K562 (cell line): ENCODE data around the gene B9D2. TPM values are rescaled to one million over a fixed set of nuclear protein-coding genes. Genes with fewer than 3 reads are reported as not detected.

Source experiments
- ATF1 ChIP-seq, 2 experiments: fragments of 450-650 bp in 1 of 2; IDR thresholded peaks; 2 replicates each; pipeline ENCODE4 v1.6.1; 2016; ENCODE audit warnings: missing compliant biosample characterization in 1 of 2, missing genetic modification characterization in 1 of 2
- CHCHD3 ChIP-seq: fragments of 250-450 bp; sonication (Bioruptor Pico); IDR thresholded peaks from 2 replicates; pipeline ENCODE4 v2.1.2; 2022; ENCODE audit warnings: mild to moderate bottlenecking
- GATAD2A ChIP-seq: fragments of 450-650 bp; IDR thresholded peaks from 2 replicates; pipeline ENCODE4 v1.6.1; 2017
- KDM5B ChIP-seq: fragments of 200-600 bp; sonication (generic); IDR thresholded peaks from 2 replicates; pipeline ENCODE4 v1.6.1; 2012; ENCODE audit warnings: low read depth, mild to moderate bottlenecking, moderate library complexity, low read length, control low read depth, inconsistent platforms; ENCODE audit not compliant: insufficient replicate concordance
- MEIS2 ChIP-seq: fragments of 450-650 bp; IDR thresholded peaks from 2 replicates; pipeline ENCODE4 v1.6.1; 2014; ENCODE audit warnings: mild to moderate bottlenecking; ENCODE audit not compliant: partially characterized antibody
- PATZ1 ChIP-seq: fragments of 250-450 bp; sonication (Bioruptor Pico); IDR thresholded peaks from 2 replicates; pipeline ENCODE4 v1.5.0; 2020; ENCODE audit warnings: mild to moderate bottlenecking, borderline replicate concordance
- PBX2 ChIP-seq, 2 experiments: IDR thresholded peaks in 1 of 2; conservative IDR thresholded peaks in 1 of 2; 2 replicates each; pipeline ENCODE4 v1.6.1; 2016; ENCODE audit warnings: low read depth in 2 of 2, mild to moderate bottlenecking in 1 of 2, missing compliant biosample characterization in 1 of 2, missing genetic modification characterization in 1 of 2, moderate library complexity in 1 of 2
- PKNOX1 ChIP-seq: fragments of 450-650 bp; IDR thresholded peaks from 2 replicates; pipeline ENCODE4 v1.6.1; 2016
- RBM25 ChIP-seq: fragments of 200-400 bp; formaldehyde crosslinking; IDR thresholded peaks from 2 replicates; pipeline ENCODE4 v1.6.1; 2018; ENCODE audit warnings: low read length, low read depth, moderate library complexity; ENCODE audit not compliant: severe bottlenecking
- RUNX1 ChIP-seq: sonication (generic); IDR thresholded peaks from 2 replicates; pipeline ENCODE4 v1.6.1; 2016; ENCODE audit warnings: antibody characterized with exemption, low read depth
- TAF1 ChIP-seq: IDR thresholded peaks from 2 replicates; pipeline ENCODE4 v1.6.1; 2011; ENCODE audit warnings: mild to moderate bottlenecking, low read length, moderate library complexity; ENCODE audit not compliant: insufficient read depth, control insufficient read depth, severe bottlenecking; ENCODE audit errors: extremely low read depth
- ZNF124 ChIP-seq: sonication (generic); formaldehyde crosslinking; IDR thresholded peaks from 2 replicates; pipeline ENCODE4 v1.8.1; 2022; ENCODE audit warnings: missing genetic modification reagents
- ZNF41 ChIP-seq: fragments of 250-450 bp; sonication (Bioruptor Pico); conservative IDR thresholded peaks from 2 replicates; pipeline ENCODE4 v1.4.0; 2020; ENCODE audit warnings: mild to moderate bottlenecking
- polyA plus RNA-seq, 8 experiments: library from polyadenylated mRNA; depleted of rRNA in 4 of 8; stranded (reverse) in 5 of 8; unstranded in 3 of 8; fragments of >200 nt; fragmentation: Nextera tagmentation in 2 of 8; fragmentation: Illumina TruSeq in 1 of 8; extraction: Ambion mirVana in 2 of 8; extraction: Trizol in 1 of 8; gene quantifications; 2 replicates each; pipeline versions ENCODE4 v1.2.1 to v1.2.3, GENCODE V29; 2011 to 2014; ENCODE audit warnings: inconsistent platforms in 1 of 8, missing spikeins in 1 of 8
- total RNA-seq, 7 experiments: library from RNA; depleted of rRNA in 6 of 7; stranded (reverse); fragments of >200 nt in 6 of 7; fragmentation: Illumina TruSeq in 2 of 7; extraction: Trizol in 2 of 7; gene quantifications; 2 replicates each; pipeline versions ENCODE4 v1.2.1 to v1.2.3, GENCODE V29; 2011 to 2021; ENCODE audit warnings: low replicate concordance in 1 of 7

The B9D2 gene
- total and polyA plus RNA-seq, 9 of the 15 experiments (the other 6 are each of a cell fraction or from before 2014, with no cell fraction given), result 0.83 to 6.9 (median 2.8) TPM

- TF ChIP-seq PATZ1 (CRISPR knock-in tag) (no peak), CHCHD3 (no peak), KDM5B (peak; percentile 89), GATAD2A (peak; percentile 64; the same call in 1 of the 2 replicates), PKNOX1 (peak; percentile 79), PBX2 (CRISPR knock-in tag; IDR thresholded peaks at IDR 0.05; ENCODE audit: low read depth) (no peak), PBX2 (tag; conservative IDR thresholded peaks at IDR 0.05; ENCODE audit: low read depth) (no peak), MEIS2 (peak; percentile 93), TAF1 (peak; percentile 75), ZNF124 (CRISPR knock-in tag) (no peak), ZNF41 (CRISPR knock-in tag) (peak; percentile 37; the same call in 1 of the 2 replicates), ATF1 (CRISPR knock-in tag; IDR thresholded peaks at IDR 0.05) (no peak), ATF1 (tag; IDR thresholded peaks at IDR 0.05) (peak; percentile 89), RBM25 (no peak), RUNX1 (no peak)
These were observed 33.4 kb upstream of the B9D2 start, which contains the start of the genes BCKDHA and EXOSC5 (continued) for GRCh38 chr19:41397086-41398049.
